Gastroesophageal sphincter (tissue), 4 donors: ENCODE results near the gene GJC1. TPM values are rescaled to one million over a fixed set of nuclear protein-coding genes. Genes with fewer than 3 reads are reported as not detected.

Source experiments
- ATAC-seq: fragments of 150-250 bp; one replicate; pipeline ENCODE4 v1.9.1; 2016; ENCODE audit warnings: mild to moderate bottlenecking, moderate library complexity
- H3K27ac ChIP-seq, 4 donors: fragments of 200-600 bp; sonication (generic) in 3 of 4; 1 replicate in 3 of 4; 2 replicates in 1 of 4; pipeline ENCODE4 v1.5.1; 2016 to 2019
- H3K27me3 ChIP-seq: fragments of 200-600 bp; sonication (generic); one replicate; pipeline ENCODE4 v1.5.1; 2019
- H3K36me3 ChIP-seq, 2 donors: fragments of 200-600 bp; sonication (generic); one replicate each; pipeline ENCODE4 v1.5.1; 2019; ENCODE audit warnings: control low read depth in 1 of 2
- H3K4me1 ChIP-seq, 3 donors: fragments of 200-600 bp; sonication (generic); 1 replicate in 2 of 3; 2 replicates in 1 of 3; pipeline ENCODE4 v1.5.1; 2016 to 2019; ENCODE audit warnings: control low read depth in 2 of 3
- H3K4me3 ChIP-seq, 2 donors: fragments of 200-600 bp; sonication (generic); one replicate each; pipeline ENCODE4 v1.5.1; 2019; ENCODE audit warnings: mild to moderate bottlenecking in 1 of 2, moderate library complexity in 1 of 2
- H3K9me3 ChIP-seq, 3 donors: fragments of 200-600 bp; sonication (generic); one replicate each; pipeline ENCODE4 v1.5.1; 2017 to 2019; ENCODE audit warnings: control low read depth in 2 of 3
- CTCF ChIP-seq, 4 experiments: fragments of 200-600 bp in 2 of 4; fragments of 450-650 bp in 2 of 4; sonication (generic) in 1 of 4; IDR thresholded peaks; one replicate each; pipeline ENCODE4 v1.5.1; 2017 to 2019; ENCODE audit warnings: antibody characterized with exemption in 4 of 4, mild to moderate bottlenecking in 2 of 4, moderate library complexity in 2 of 4
- EP300 ChIP-seq: sonication (generic); formaldehyde crosslinking; IDR thresholded peaks from one replicate; pipeline ENCODE4 v1.6.1; 2017; ENCODE audit warnings: antibody characterized with exemption, mild to moderate bottlenecking
- POLR2A ChIP-seq, 2 donors: fragments of 450-650 bp; IDR thresholded peaks; one replicate each; pipeline ENCODE4 v1.6.1; 2017; ENCODE audit warnings: antibody characterized with exemption in 2 of 2, mild to moderate bottlenecking in 2 of 2, moderate library complexity in 1 of 2
- POLR2AphosphoS5 ChIP-seq: sonication (generic); formaldehyde crosslinking; IDR thresholded peaks from one replicate; pipeline ENCODE4 v1.6.1; 2017; ENCODE audit warnings: antibody characterized with exemption
- WGBS, 2 donors: methylation state at CpG; one replicate each; pipeline ENCODE4 v1.1.5; 2018; ENCODE audit warnings: low coverage in 1 of 2; 5-methylcytosine and 5-hydroxymethylcytosine counted together
- total RNA-seq, 4 donors: library from RNA; depleted of rRNA; stranded (reverse); fragments of >200 nt; gene quantifications; one replicate each; pipeline ENCODE4 v1.1.0, GENCODE V29; 2016

GJC1 gene
- total RNA-seq, 4 donors from 2014 or later, result 28.2 to 78.3 (median 44.5) TPM

- TF ChIP-seq EP300 (no peak), CTCF (IDR thresholded peaks at IDR 0.05) (no peak), POLR2A (IDR thresholded peaks at IDR 0.05) (no peak)
- no peaks in the 10 kb centered on the region for H3K9me3 ChIP-seq
- WGBS, 2 donors, result 88% methylated on average over 4 of the region's 20 CpGs; no CpG with 5 or more reads in 1 of the 2 donors
- ATAC-seq, result no peak
- no peak overlapping the region for H3K27ac ChIP-seq
- no peaks in the 10 kb centered on the region for H3K36me3 ChIP-seq
- H3K27me3 ChIP-seq, result peaks cover 20% of the 10 kb centered on the region
- H3K4me3 ChIP-seq, result no peak overlapping the region
- peaks cover 0 to 56% (median 16%) of the 10 kb centered on the region in 3 donors for H3K4me1 ChIP-seq
Measured at GRCh38 chr17:44777394-44778348, 52.4 kb downstream of the GJC1 start.

GRCh38 chr17:44776628-44777393, 53.3 kb downstream of the GJC1 start:
- peak overlapping the region in 1 of 4 donors; percentile 82 for H3K27ac ChIP-seq

GRCh38 chr17:44775838-44776621, 54.1 kb downstream of the GJC1 start:
- WGBS, 2 donors, result 0 to 2% methylated on average over 2 to 10 of the region's 43 CpGs
- ATAC-seq, result peak; percentile 38
- H3K27ac ChIP-seq, result peak overlapping the region in 3 of 4 donors; percentile 77 to 82 (median 82)

More at GRCh38 chr17:44776628-44777393, 53.3 kb downstream of the GJC1 start:
- Histone ChIP-seq H3K4me3 (peak overlapping the region in 1 of 2 donors; percentile 66), H3K36me3 (no peaks in the 10 kb centered on the region), H3K27me3 (peaks cover 28% of the 10 kb centered on the region), H3K4me1 (peaks cover 0 to 48% (median 16%) of the 10 kb centered on the region in 3 donors), H3K9me3 (no peaks in the 10 kb centered on the region)
- WGBS, 2 donors, result 60 to 70% methylated on average over 1 to 2 of the region's 19 CpGs
- ATAC-seq, result no peak
- TF ChIP-seq EP300, result no peak
- no peak for TF ChIP-seq POLR2AphosphoS5
- TF ChIP-seq CTCF (IDR thresholded peaks at IDR 0.05), result no peak
- TF ChIP-seq POLR2A (IDR thresholded peaks at IDR 0.05), result no peak

More at GRCh38 chr17:44775838-44776621, 54.1 kb downstream of the GJC1 start:
- TF ChIP-seq EP300 (no peak), POLR2AphosphoS5 (no peak), POLR2A (IDR thresholded peaks at IDR 0.05) (no peak), CTCF (IDR thresholded peaks at IDR 0.05) (no peak)
- Histone ChIP-seq H3K4me1 (peaks cover 0 to 40% (median 16%) of the 10 kb centered on the region in 3 donors), H3K27me3 (peaks cover 35% of the 10 kb centered on the region), H3K9me3 (no peaks in the 10 kb centered on the region), H3K36me3 (no peaks in the 10 kb centered on the region), H3K4me3 (peak overlapping the region; percentile 29 to 66)
